Endometrial microvascular endothelial cells (primary cell): ENCODE measurements around the gene APBA2. TPM values are rescaled to one million over a fixed set of nuclear protein-coding genes. Genes with fewer than 3 reads are reported as not detected.

Experiments
- in situ Hi-C: cut with HindIII; loops from 2 replicates; pipeline ENCODE4 v1.10.0; 2017; ENCODE audit warnings: low sequenced_read_pairs, low pct_unique_long_range_greater_than_20kb; ENCODE audit errors: inconsistent ontology term
- total RNA-seq: library from RNA; depleted of rRNA; stranded (reverse); fragments of >200 nt; gene quantifications from one replicate; pipeline ENCODE4 v1.2.3, GENCODE V29; 2015; ENCODE audit errors: inconsistent ontology term

APBA2 gene
- total RNA-seq, 1 donor from 2014 or later: 18.6 TPM

DNA sequence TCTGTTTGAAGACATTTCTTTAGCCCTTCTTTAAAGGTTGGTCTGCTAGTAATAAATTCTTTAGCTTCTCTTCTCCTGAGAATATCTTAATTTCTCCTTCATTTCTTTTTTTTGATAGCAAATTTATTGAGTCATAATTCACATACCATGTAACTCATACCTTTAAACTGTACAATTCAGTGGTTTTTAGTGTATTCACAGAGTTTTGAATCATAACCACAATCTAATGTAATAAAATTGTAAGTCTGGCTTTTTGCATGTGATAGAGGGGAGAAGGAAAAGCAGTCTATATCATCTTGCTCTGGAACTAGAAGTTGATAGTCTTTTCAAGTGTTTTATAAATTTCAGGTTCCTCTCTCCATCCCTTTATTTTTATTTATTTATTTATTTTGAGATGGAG lies 81.3 kb downstream of the APBA2 start:
- in situ Hi-C loops: no loop called here

DNA sequence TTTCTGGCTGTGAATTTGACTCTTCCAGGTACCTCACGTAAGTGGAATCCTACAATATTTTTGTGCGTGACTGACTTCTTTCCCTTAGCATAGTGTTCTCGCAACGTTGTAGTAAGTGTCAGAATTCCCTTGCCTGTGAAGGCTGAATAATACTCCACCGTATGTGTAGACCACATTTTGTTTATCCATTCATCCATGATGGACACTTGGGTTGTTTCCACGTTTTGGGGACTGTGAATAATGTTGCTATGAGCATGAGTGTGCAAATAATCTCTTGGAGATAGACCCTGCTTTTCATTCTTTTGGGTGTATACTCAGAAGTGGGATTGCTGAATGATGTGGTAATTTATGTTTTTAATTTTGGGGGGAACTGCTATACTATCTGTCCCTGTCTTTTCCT lies 82.2 kb downstream of the APBA2 start:
- in situ Hi-C loops: no loop called here

DNA sequence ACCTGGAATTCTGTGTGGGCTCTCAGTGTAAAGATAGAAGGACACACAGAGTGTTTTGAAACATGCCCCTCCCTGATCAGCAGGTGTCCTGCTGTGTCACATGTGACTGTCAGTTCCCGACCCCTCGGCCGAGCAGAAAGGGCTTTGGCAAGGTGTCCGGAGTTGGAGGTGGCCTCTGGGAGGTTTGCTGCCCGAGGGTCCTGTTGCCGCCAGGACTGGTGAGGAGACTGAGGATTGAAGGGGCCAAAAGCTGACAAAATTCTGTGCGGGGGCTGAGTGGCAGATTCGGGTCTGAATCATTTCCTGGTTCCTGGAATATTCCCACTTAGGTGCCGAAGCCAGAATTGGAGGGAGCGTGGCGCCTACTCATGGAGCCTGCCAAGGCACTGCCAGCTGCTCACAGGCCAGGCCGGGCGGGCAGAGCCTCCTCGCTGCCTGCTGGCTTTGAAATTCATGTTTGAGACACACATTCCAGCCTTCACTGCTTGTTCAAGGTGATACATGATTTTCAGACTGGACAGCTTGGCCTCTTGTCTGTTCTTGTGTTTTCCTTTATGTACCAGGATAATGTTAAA lies 83.8 kb downstream of the APBA2 start:
- in situ Hi-C loops: no loop called here

DNA sequence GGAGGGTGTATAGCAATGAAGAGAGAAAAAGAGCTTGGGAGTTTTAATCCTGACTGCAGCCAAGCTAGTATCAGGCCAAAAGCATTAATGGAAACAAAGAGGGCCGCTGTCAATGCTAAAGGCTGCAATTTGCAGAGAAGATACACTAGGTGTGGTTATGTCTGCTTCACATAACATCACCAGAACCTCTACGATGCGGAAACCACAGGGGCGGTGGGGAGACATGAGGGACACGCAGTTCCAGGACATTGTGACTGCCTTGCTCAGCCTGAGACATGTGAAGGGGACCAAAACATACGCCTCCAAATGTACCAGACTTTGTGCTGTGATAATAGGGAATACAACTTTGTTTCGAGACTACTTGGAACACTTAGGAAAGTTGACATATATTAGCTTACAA lies 88.4 kb downstream of the APBA2 start:
- in situ Hi-C loops: no loop called here

DNA sequence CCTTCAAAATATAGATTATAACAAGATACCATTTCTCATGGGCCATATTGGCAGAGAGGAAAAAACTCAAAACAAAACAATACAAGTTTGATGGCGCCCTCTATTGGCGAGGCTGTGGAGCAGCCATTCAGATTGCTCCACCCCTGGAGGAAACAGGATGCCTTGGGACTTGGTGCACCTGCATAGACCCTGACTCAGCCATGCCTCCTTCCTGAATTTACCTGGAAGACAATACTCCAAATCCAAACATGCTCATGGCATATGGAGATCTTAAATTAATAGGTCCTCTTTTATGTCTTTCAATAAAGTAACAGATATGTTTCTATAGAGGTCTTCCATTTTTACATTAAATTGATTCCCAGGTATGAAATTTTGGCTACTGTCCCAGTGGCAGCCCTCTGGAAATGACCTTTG lies 90.0 kb downstream of the APBA2 start:
- in situ Hi-C loops: no loop called here

DNA sequence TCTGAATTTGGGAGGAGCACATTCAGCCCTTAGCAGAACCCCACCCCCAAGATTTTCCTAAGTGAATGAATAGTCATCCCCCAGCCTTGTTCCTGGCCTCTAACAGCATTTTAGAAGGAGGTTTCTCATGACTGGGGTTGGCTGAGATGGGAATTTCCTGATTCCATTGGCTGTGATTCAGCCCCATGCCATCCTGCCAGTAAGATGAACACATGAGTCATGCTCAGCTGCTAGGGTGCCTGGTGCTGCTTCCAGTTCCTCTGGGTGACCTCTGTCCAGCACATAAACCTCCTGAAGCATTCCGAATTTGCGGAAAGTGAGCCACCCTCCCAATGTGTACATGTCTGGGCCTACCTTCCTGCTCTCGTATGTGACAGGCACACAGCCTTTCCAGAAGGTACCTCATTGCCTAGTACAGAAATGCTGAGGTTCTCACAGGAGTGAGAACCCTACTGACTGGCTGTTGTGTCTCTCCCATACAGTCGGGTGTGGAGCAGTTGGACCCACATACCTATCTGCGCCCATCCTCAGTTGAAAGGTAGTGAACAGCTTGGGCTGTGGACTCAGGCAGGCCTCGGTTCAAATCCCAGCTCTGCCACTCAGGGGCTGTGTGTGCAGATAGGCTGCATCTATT lies 91.7 kb downstream of the APBA2 start:
- in situ Hi-C loops: no loop called here

DNA sequence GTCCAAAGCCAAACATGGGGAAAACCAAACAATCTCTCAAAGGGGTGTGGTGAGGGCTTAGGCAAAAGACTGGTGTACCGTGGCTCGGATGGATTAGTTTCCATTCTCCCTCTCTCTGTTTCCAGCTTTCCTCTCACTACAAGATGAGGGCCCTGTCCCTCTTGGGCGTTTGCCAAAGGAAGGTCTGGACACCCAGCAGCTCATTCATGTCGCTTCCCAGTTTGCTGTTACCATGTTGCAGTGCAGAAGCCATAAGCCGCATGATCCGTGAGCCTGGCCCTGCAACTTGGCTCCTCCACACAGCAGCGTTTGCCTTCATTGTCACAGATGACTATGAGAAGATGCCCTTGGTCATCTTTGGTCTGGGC lies 92.2 kb downstream of the APBA2 start:
- in situ Hi-C loops: no loop called here

DNA sequence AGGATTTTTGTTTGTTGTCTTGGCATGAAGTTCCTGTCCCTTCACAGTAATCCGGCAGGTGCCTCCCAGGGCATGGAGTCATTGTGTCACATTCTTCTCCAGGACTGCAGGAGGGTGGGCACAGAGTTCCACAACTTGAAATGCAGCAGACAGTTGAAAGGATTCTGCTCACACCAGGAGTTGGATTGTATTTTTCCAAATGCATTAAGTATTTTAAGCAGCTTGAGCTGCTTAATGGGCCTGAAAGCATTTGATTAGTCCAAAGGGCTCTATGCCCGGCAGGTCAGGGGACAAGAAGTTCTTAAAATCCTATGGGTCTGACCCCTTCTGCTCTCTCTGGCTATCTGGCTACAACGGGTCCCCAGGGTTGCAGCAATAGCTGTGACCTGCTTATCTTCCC lies 92.9 kb downstream of the APBA2 start:
- in situ Hi-C loops: no loop called here

DNA sequence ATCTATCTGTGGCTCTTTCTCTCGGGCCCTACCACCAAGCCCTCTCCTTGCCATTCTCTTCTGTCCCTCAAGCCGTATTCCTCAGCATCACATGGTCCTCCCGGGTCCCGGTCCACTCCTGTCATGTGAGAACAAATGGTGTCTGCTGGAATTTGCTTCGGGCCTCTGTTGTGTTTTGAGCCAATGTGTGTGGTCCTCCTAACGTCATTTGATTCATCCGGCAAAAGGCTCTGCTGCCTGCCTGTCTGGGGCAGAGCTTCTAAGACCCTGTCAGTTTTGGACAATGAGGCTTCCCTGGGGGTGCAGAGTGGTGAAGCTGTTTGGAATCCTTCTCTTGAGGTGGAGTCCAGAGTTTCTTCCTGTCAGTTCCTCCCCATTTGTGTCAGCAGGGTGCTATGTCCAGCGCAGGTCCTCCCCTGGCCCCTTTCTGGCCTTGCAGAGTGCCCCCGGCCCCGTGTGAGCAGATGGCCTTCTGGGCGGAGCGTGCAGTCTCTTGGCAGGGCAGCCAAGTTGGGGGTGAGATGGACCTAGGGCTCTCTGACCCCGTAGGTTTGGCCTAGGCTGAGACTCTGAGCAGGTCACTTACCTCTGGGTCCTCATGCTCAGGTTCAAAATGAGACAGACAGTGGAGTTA lies 93.6 kb downstream of the APBA2 start:
- in situ Hi-C loops: no loop called here

DNA sequence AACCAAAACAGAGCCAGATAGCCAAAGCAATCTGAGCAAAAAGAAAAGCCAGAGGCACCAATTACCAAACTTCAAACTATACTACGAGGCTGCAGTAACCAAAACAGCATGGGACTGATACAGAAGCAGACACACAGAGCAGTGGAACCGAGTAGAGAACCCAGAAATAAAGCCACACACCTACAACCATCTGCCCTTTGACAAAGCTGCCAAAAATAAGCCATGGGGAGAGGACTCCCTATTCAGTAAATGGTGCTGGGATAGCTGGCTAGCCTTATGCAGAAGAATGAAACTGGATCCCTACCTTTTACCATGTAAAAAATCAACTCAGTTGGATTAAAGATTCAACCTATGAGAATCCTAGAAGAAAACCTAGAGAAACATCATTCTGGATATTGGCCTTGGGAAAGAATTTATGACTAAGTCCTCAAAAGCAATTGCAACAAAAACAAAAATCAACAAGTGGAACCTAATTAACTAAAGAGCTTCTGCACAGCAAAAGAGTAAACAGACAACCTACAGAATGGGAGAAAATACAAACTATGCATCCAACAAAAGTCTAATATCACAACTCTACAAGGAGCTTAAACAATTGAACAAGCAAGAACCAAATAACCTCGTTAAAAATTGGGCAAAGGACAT lies 95.1 kb downstream of the APBA2 start:
- in situ Hi-C loops: no loop called here

DNA sequence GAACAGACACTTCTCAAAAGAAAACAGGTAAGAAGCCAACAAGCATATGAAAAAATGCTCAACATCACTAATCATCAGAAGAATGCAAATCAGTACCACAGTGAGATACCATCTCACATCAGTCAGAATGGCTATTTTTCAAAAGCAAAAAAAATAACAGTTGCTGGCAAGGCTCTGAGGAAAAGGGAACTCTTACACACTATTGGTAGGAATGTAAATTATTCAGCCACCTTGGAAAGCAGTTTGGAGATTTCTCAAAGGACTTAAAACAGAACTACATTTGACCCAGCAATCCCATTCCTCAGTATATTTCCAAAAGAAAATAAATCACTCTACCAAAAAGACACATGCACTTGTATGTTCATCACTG lies 95.6 kb downstream of the APBA2 start:
- in situ Hi-C loops: no loop called here

DNA sequence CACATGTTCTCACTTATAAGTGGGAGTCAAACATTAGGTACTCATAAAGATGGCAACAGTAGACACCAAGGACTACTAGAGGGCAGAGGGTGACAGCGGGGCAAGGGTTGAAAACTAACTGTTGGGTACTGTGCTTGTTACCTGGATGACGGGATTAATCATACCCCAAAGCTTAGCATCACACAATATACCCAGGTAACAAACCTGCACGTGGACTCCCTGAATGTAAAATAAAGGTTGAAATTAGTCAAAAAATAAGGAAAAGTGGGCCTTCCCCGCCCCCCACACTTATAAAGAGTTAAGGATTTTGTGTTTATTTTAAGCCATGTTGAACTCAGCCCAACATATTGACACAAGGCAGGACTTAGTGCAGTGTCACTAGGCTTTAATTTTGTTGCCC lies 96.1 kb downstream of the APBA2 start:
- in situ Hi-C loops: no loop called here

DNA sequence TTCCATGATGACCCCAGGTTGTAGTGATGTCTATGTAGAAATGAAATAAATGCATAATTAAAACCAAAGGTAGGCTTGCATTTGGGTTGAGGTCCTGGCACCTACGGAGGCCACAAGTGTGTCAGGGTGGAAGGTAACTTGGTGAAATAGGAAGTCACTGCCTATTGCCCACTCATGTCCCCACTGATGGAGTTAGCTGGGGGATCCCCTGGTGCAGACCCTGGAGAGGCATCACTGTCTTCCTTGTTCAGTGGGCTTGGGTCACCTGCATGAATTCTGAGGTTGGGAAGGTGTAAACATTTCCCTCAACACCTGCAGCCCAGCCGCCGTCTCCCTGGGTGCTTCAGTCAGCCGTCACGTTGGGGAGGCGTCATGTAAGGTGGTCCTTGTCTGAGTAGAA lies 97.1 kb downstream of the APBA2 start:
- in situ Hi-C loops: no loop called here

DNA sequence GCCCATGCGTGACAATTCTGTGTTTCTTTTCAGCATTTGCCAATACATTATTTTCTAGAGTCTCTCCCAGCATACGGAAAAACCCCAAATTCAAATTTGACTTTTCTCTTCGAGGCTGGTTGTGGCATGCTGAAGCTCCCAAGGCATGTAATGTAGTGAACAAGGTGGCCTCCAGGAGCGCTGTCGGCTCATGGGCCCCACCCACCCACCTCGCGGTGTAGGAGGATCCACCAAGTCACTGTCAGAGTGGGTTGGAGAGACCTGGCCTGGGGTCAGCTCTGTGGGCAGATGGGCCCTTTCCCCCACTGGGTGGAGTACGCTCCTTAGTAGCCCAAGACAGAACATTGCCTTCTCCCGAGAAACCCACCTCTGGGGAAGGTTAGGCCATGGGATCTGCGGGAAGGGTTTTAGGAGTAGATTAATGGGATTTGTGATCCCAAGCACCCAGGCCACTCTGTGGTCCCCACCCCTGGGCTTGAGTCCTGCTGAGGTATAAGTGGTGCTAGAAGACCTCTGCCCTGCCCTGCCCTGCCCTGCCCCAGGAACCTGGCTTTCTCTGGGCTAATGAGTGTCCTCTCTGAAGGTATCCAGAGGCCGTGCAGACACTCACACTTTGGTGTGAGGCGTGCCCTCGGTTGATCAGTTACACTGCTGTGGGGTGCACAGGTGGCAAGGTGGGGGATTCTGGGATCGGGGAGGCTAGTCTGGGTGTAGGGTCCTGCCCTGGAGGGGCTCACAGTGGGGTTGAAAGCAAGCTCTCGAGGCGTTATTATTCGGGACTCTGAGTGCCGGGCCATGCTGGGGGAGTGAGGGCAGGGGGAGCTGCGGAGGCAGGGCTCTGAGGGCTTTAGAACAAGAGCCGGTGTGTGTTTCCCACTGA lies 97.9 kb downstream of the APBA2 start:
- in situ Hi-C loops: no loop called here

DNA sequence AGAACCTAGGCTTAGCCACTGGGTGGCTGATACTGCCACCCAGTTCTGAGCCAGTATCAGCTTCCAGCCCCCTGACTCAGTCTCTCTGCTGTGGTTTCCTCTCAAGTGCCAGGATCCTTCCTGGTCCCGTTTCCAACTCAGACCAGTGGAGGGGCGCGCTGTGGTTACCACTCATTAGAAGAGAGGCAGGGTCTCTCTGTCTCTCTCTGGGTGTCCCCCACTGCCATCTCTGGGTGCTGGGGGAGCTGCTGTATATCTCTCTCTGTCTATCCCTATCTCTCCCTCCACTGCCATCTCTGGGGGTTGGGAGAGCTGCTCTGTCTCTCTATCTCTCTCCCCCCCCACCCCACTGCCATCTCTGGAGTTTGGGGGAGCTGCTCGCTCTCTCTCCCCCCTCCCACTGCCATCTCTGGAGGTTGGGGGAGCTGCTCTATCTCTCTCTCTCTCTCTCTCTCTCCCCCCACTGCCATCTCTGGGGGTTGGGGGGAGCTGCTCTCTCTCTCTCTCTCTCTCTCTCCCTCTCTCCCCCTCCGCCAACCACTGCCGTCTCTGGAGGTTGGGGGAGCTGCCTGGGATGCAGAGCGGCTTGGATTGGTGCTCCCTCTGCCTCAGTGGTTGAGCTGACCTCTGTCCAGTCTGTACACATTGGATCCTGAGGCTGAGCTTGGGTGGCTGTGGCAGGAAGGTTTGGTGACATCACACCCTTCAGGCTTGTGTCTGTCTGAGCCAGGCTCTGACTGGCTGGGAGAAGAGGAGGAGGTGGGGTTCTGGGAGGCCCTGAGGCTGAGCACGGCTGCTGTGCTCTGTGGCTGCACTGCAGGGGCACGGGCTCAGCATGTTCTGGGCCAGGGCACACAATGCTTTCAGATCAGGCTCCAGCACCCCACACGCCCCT lies 98.9 kb downstream of the APBA2 start:
- in situ Hi-C loops: no loop called here

DNA sequence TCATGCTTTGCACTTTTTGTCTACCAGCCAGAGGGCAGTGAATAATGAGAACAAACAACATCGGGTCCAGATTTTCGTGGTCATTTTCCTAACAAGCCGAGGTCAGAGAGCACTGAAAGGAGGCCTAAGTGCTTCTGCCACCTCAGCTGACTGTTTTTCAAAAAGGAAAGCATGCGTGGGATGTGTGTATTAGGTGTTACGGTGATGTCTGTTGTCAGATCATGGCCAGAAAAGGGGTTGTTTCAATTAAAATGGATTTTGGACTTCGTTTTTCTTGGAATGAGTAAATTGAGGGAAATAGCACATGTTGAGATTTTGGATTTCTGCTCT lies 99.5 kb downstream of the APBA2 start:
- in situ Hi-C loops: no loop called here

DNA sequence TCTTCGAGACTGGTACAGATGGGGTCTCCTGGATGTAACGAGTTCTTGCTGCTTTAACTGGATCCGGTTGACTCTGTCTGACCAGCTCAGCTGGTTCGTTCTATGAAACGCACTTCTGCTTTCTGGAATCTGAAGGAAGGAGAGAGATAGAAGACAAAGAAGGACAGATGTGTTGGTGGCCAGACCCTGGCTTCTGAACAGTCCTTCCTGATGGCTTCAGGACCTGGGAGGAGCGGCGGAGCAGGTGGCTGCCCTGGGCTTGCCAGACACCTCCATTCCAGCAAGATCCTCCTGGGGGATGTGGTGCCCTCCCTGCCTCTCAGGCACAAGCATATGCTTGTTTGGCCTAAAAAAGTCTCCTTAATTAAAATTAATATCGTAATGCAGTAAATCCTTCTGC lies 99.9 kb downstream of the APBA2 start:
- in situ Hi-C loops: no loop called here

DNA sequence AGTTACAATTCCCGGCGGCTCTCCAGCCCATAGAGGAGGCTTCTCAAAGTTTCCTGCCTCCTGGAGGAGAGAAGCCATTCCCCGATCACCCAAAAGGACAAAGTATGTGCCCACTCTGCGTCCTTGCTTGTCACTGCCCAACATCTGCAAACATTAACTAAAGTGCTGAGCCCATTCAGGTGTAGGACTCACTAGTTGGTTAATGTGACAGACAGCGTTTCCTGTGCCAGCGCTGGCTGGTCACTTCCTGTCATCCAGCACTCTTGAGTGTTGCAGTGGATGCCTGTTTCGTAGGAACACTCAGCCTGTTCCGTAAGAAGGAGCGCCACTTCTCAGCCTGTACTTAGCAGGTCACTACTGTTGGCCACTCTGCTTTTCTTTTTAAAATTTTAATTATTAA lies 100.3 kb downstream of the APBA2 start:
- in situ Hi-C loops: no loop called here

DNA sequence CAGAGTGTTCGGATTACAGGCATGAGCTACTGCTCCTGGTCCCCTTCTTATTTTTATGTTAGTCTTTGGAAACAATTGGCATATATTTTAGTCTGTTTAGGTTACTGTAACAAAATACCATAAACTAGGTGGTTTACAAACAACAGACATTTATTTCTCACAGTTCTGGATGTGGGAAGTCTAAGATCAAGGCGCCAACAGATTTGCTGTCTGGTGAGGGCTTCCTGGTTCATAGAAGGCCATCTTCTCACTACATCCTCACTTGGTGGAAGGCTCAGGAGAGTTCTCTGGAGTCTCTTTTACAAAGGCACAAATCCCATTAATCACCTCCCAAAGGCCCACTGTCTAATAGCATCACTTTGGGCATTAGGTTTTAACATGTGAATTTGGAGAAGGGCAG lies 101.0 kb downstream of the APBA2 start:
- in situ Hi-C loops: no loop called here
